PC-9 (cell line): ENCODE measurements around the gene CDIPT. TPM values are rescaled to one million over a fixed set of nuclear protein-coding genes. Genes with fewer than 3 reads are reported as not detected.

ENCODE experiments used
- BruUV-seq: library from RNA; stranded (reverse); fragments of 400-500 nt; replicated peaks from 2 replicates; lab custom pipeline; 2021; lab: Mats Ljungman, UMichigan
- CTCF ChIA-PET: fragments of 300-600 bp; sonication (Branson Sonifier 250); formaldehyde crosslinking; loops from one replicate; lab custom pipeline; 2022; ENCODE audit warnings: antibody characterized with exemption; lab: Charles Lee
- POLR2A ChIA-PET: fragments of 300-600 bp; sonication (Branson Sonifier 250); formaldehyde crosslinking; loops from one replicate; lab custom pipeline; 2022; ENCODE audit warnings: antibody characterized with exemption; ENCODE audit not compliant: unreplicated experiment; lab: Charles Lee
- DNase-seq, 2 experiments: peaks; one replicate each; pipeline versions ENCODE4 v3.0.0 to v3.0.0-alpha.2; 2015 to 2022; ENCODE audit warnings: mixed read lengths in 1 of 2
- H2AFZ ChIP-seq: fragments of 200-600 bp; sonication (generic); 2 replicates; pipeline ENCODE4 v1.8.1; 2017; ENCODE audit warnings: antibody characterized with exemption
- H3F3A ChIP-seq: fragments of 200-600 bp; sonication (generic); 2 replicates; pipeline ENCODE4 v1.8.1; 2017; ENCODE audit warnings: antibody characterized with exemption, mild to moderate bottlenecking, low read depth; ENCODE audit not compliant: insufficient read depth
- H3K27ac ChIP-seq: fragments of 200-600 bp; sonication (generic); 2 replicates; pipeline ENCODE4 v1.6.1; 2016; ENCODE audit warnings: mixed run types
- H3K27me3 ChIP-seq: fragments of 200-600 bp; sonication (generic); 2 replicates; pipeline ENCODE4 v1.6.1; 2016; ENCODE audit warnings: low read depth, mixed run types; ENCODE audit not compliant: insufficient read depth
- H3K36me3 ChIP-seq: fragments of 200-600 bp; sonication (generic); 2 replicates; pipeline ENCODE4 v1.6.1; 2016; ENCODE audit warnings: low read depth, mixed run types
- H3K4me1 ChIP-seq: fragments of 200-600 bp; sonication (generic); replicated peaks from 2 replicates; pipeline ENCODE4 v1.6.1; 2016; ENCODE audit warnings: mixed run types; ENCODE audit not compliant: insufficient read depth
- H3K4me2 ChIP-seq: fragments of 200-600 bp; sonication (generic); 2 replicates; pipeline ENCODE4 v1.6.1; 2017; ENCODE audit warnings: mixed run types
- H3K4me3 ChIP-seq: fragments of 200-600 bp; sonication (generic); 2 replicates; pipeline ENCODE4 v1.6.1; 2016; ENCODE audit warnings: mixed run types
- H3K79me2 ChIP-seq: fragments of 200-600 bp; sonication (generic); 2 replicates; pipeline ENCODE4 v1.6.1; 2017; ENCODE audit warnings: low read depth, mixed run types
- H3K9me2 ChIP-seq: fragments of 200-600 bp; sonication (generic); 2 replicates; pipeline ENCODE4 v1.8.1; 2017; ENCODE audit warnings: mild to moderate bottlenecking; ENCODE audit not compliant: insufficient read depth
- H3K9me3 ChIP-seq: fragments of 200-600 bp; sonication (generic); 2 replicates; pipeline ENCODE4 v1.8.1; 2016; ENCODE audit warnings: low read depth; ENCODE audit not compliant: insufficient read depth
- H4K20me1 ChIP-seq: fragments of 200-600 bp; sonication (generic); 2 replicates; pipeline ENCODE4 v1.8.1; 2017; ENCODE audit not compliant: insufficient read depth
- EZH2 ChIP-seq: fragments of 200-600 bp; sonication (generic); IDR thresholded peaks from 2 replicates; pipeline ENCODE4 v1.8.0; 2017; ENCODE audit warnings: antibody characterized with exemption, low read depth
- intact Hi-C: fragments of 100-400 bp; cut with micrococcal nuclease; formaldehyde crosslinking; loops from one replicate; pipeline ENCODE4 v1.10.0; 2022; ENCODE audit not compliant: unreplicated experiment
- total RNA-seq: library from RNA; stranded (reverse); gene quantifications from 2 replicates; pipeline ENCODE4 v1.2.3, GENCODE V29; 2021
- TF ChIP-seq, protein P1 (sequence below): fragments of 200-600 bp; sonication (generic); conservative IDR thresholded peaks from 2 replicates; pipeline ENCODE4 v1.6.1; 2017; ENCODE audit warnings: mixed run types, antibody characterized with exemption, mild to moderate bottlenecking, moderate library complexity

CDIPT gene
- total RNA-seq, 1 experiment from 2014 or later, result 90.6 TPM

DNA sequence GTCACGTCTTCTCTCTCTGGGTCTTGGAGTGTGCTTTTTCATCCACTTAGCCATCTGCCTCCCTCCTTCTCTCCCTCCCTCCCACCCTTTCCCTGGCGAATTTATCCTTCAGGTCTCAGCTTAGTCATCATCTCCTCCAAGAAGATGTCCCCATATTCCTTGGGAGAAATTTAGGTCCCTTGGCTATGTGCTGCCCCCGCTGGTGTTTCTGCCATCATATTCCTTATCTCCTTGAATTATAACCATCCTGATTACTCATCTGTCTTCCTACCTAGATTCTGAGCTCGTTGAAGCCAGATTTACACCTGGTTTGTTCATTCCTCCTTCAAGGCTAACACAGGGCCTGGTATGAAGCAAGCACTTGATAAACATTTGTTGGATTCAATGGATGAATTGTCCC is 31.3 kb upstream of the CDIPT start:
- no TSS peak for BruUV-seq

DNA sequence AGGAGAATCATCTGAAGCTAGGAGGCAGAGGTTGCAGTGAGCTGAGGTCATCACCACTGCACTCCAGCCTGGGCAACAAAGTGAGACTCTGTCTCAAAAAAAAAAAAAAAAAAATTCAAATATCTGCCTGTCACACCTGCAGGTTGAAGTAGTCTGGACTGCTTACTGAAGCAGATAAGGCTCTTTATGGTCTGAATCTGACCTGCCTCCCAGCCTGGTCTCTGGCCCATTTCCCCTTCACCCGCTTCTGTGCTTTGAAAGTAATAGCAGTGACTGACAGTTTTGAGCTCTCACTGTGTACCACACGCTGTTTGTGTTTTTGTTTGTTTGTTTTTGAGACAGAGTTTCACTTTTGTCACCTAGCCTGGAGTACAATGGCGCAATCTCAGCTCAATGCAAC is 30.5 kb upstream of the CDIPT start:
- peaks cover 4% of the 10 kb centered on the region for H4K20me1 ChIP-seq

More for the DNA sequence above, 31.3 kb upstream of the CDIPT start:
- Histone ChIP-seq H4K20me1 (no peaks in the 10 kb centered on the region; the same call in 1 of the 2 replicates), H3K4me3 (no peak overlapping the region), H3K27ac (no peak overlapping the region), H3K4me1 (0 out of 2 replicates have a peak, but pooled peaks cover 6% of the 10 kb centered on the region), H3K36me3 (no peaks in the 10 kb centered on the region), H3K4me2 (no peak overlapping the region), H3F3A (peaks cover 14% of the 10 kb centered on the region), H3K9me3 (no peaks in the 10 kb centered on the region), H3K27me3 (no peaks in the 10 kb centered on the region), H3K9me2 (no peaks in the 10 kb centered on the region), H2AFZ (no peak overlapping the region), H3K79me2 (no peaks in the 10 kb centered on the region)
- DNase-seq, result no peak
- ChIA-PET CTCF (interaction anchor here (0.7 kb wide), 1 partner anchor 50 kb away, joined by 16 read pairs; no protein-coding TSS in a partner anchor), POLR2A (interaction anchor here (0.6 kb wide), 1 partner anchor 138 kb away, joined by 13 read pairs; no protein-coding TSS in a partner anchor)
- TF ChIP-seq, protein P1, sequence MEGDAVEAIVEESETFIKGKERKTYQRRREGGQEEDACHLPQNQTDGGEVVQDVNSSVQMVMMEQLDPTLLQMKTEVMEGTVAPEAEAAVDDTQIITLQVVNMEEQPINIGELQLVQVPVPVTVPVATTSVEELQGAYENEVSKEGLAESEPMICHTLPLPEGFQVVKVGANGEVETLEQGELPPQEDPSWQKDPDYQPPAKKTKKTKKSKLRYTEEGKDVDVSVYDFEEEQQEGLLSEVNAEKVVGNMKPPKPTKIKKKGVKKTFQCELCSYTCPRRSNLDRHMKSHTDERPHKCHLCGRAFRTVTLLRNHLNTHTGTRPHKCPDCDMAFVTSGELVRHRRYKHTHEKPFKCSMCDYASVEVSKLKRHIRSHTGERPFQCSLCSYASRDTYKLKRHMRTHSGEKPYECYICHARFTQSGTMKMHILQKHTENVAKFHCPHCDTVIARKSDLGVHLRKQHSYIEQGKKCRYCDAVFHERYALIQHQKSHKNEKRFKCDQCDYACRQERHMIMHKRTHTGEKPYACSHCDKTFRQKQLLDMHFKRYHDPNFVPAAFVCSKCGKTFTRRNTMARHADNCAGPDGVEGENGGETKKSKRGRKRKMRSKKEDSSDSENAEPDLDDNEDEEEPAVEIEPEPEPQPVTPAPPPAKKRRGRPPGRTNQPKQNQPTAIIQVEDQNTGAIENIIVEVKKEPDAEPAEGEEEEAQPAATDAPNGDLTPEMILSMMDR, result no peak
- no peak for TF ChIP-seq EZH2
- intact Hi-C loops, result no loop called here

DNA sequence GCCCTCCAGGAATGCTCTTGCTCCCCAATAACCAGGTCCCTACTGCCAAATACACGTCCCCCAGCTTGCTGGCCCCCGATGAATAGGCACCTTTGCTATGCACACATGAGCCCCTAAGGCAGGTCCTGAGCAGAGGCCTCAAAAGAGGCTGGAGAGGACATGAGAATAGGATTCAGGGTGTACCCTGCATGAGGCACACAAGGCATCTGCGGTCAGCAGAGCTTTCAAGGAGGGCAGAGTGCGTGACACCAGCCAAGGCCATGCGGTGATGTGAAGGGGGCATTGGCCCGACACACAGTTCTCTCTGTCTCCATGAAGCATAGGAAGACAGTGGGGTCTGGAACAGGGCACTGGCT is 29.4 kb upstream of the CDIPT start:
- no peak overlapping the region for H3K4me3 ChIP-seq
- no peak overlapping the region for H2AFZ ChIP-seq
- H3K4me1 ChIP-seq, result no peaks in the 10 kb centered on the region
- BruUV-seq, result no TSS peak
- peaks cover 4% of the 10 kb centered on the region for H4K20me1 ChIP-seq
- DNase-seq, result no peak
- no peak overlapping the region for H3K27ac ChIP-seq
- TF ChIP-seq EZH2, result no peak
- TF ChIP-seq, protein P1, result no peak
- ChIA-PET CTCF (no interaction called here), POLR2A (no interaction called here)
- peaks cover 10% of the 10 kb centered on the region for H3F3A ChIP-seq
- no peaks in the 10 kb centered on the region for H3K27me3 ChIP-seq
- no peaks in the 10 kb centered on the region for H3K9me2 ChIP-seq
- no peaks in the 10 kb centered on the region for H3K79me2 ChIP-seq
- no peaks in the 10 kb centered on the region for H3K36me3 ChIP-seq
- intact Hi-C loops, result no loop called here
- H3K9me3 ChIP-seq, result no peaks in the 10 kb centered on the region
- H3K4me2 ChIP-seq, result no peak overlapping the region

More for the DNA sequence above, 30.5 kb upstream of the CDIPT start:
- Histone ChIP-seq H3F3A (peaks cover 14% of the 10 kb centered on the region), H3K36me3 (no peaks in the 10 kb centered on the region), H3K4me3 (no peak overlapping the region), H3K9me3 (no peaks in the 10 kb centered on the region), H3K4me1 (0 out of 2 replicates have a peak, but pooled peaks cover 5% of the 10 kb centered on the region), H3K27ac (no peak overlapping the region), H3K79me2 (no peaks in the 10 kb centered on the region), H2AFZ (no peak overlapping the region), H3K4me2 (no peak overlapping the region), H3K9me2 (no peaks in the 10 kb centered on the region), H3K27me3 (no peaks in the 10 kb centered on the region)
- ChIA-PET POLR2A (no interaction called here), CTCF (no interaction called here)
- BruUV-seq, result no TSS peak
- intact Hi-C loops, result no loop called here
- no peak for DNase-seq
- TF ChIP-seq, protein P1, result no peak
- TF ChIP-seq EZH2, result no peak
